Aorta (tissue), 5 donors: ENCODE measurements around the gene ANKRD10. TPM values are rescaled to one million over a fixed set of nuclear protein-coding genes. Genes with fewer than 3 reads are reported as not detected.

Source experiments
- ATAC-seq: fragments of 200-7000 bp; cut with Tn5 transposase; one replicate; pipeline ENCODE4 v1.9.1; 2022; ENCODE audit warnings: moderate library complexity; ENCODE audit not compliant: low FRiP score
- DNase-seq, 2 donors: peaks; one replicate each; pipeline ENCODE4 v3.0.0-alpha.2; 2020
- H3K27ac ChIP-seq, 2 donors: one replicate each; pipeline ENCODE4 v1.5.1; 2013; ENCODE audit warnings: low read length in 2 of 2, mild to moderate bottlenecking in 2 of 2, moderate library complexity in 2 of 2, control low read depth in 1 of 2, inconsistent platforms in 1 of 2, low read depth in 1 of 2
- H3K27me3 ChIP-seq, 2 donors: one replicate each; pipeline ENCODE4 v1.6.1; 2013; ENCODE audit warnings: control low read depth in 1 of 2, low read length in 1 of 2, mild to moderate bottlenecking in 1 of 2, moderate library complexity in 1 of 2; ENCODE audit not compliant: insufficient read depth in 2 of 2, control insufficient read depth in 1 of 2
- H3K36me3 ChIP-seq, 2 donors: one replicate each; pipeline ENCODE4 v1.6.1; 2013; ENCODE audit warnings: control low read depth in 1 of 2, low read length in 1 of 2, mild to moderate bottlenecking in 1 of 2; ENCODE audit not compliant: insufficient read depth in 2 of 2, control insufficient read depth in 1 of 2
- H3K4me1 ChIP-seq, 2 donors: one replicate each; pipeline ENCODE4 v1.6.1; 2013; ENCODE audit warnings: low read length in 2 of 2, control low read depth in 1 of 2, mild to moderate bottlenecking in 1 of 2, moderate library complexity in 1 of 2; ENCODE audit not compliant: insufficient read depth in 2 of 2, control insufficient read depth in 1 of 2
- H3K4me3 ChIP-seq, 2 donors: one replicate each; pipeline ENCODE4 v1.5.1; 2013; ENCODE audit warnings: low read length in 2 of 2, control low read depth in 1 of 2, mild to moderate bottlenecking in 1 of 2
- H3K9me3 ChIP-seq: one replicate; pipeline ENCODE4 v1.6.1; 2013; ENCODE audit warnings: mild to moderate bottlenecking, low read length; ENCODE audit not compliant: control insufficient read depth
- WGBS, 2 donors: extraction: QIAGEN DNeasy Blood & Tissue Kit; methylation state at CpG; one replicate each; pipeline ENCODE4 v1.1.7; 2013; 5-methylcytosine and 5-hydroxymethylcytosine counted together
- intact Hi-C, 2 donors: fragments of 100-400 bp; cut with DNase I; formaldehyde crosslinking; loops; one replicate each; pipeline versions ENCODE4 v1.14.2 to v1.15.0; 2022
- polyA plus RNA-seq, 2 donors: library from polyadenylated mRNA; stranded (reverse); fragments of 200-250 nt; gene quantifications; one replicate each; pipeline ENCODE4 v1.2.3, GENCODE V29; 2013
- total RNA-seq, 2 donors: library from RNA; stranded (reverse); fragmentation: NEBNext Ultra II Directional; extraction: Animal tissue kit (Norgen Biotek cat#: 25700); gene quantifications; one replicate each; pipeline ENCODE4 v1.2.1, GENCODE V29; 2021
- donor health status: healthy with polysubstance abuse.
- donor health status: Bipolar disorder and iron deficiency.
- donor health status: DM: no; HTN: no; CAD: no.
- donor health status: DM: no; HTN: no; CAD: no.
- donor health status: DM: yes; HTN: yes; CAD: no.

Gene ANKRD10
- total and polyA plus RNA-seq, 4 donors: 44.1 to 275 (median 168) TPM

DNA sequence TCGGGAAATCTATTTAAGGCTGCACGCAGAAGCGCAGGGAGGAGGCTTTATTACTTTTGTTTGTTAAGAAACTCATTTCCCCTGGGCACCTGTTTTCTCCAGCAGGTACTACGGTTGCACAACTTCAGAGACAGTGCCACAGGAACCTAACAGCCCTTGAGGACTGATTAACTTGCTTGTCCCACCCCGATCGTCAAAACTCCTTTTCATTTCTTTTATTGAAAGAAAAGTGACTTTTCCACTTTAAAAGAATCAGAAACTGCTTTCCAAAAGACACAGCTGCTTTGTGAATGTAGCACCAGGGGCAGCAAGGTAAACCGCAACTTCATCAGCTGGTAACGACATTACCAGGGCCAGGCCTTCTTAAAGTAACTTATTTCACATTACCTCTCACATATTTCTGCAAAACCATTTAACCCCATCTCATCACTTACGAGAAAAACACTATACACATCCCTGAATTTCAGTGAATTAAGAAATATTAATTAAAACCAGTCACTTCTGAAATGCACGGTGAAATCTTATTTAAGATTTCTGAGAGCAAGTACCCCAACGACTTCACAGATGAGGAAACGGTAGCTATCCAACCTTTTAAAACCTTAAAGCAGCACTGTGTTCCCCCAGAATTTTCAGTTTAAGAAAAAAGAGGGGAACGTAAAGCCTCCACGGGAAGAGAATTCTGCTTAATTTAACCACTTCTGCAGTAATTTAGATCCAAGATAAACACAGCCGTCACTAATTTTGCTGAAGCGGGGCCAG, 1.4 kb downstream of the ANKRD10 start:
- intact Hi-C loops: loop anchor here (2.0 to 10.0 kb wide), 6 partner anchors 43 to 371 kb away; no protein-coding TSS in a partner anchor
- DNase-seq: no peak
- peaks cover 3 to 4% of the 10 kb centered on the region in 2 donors for H3K4me1 ChIP-seq
- H3K9me3 ChIP-seq: no peaks in the 10 kb centered on the region
- peak overlapping the region; percentile 44 to 59 for H3K4me3 ChIP-seq
- no peak for ATAC-seq
- H3K27me3 ChIP-seq: no peaks in the 10 kb centered on the region
- 1 to 2% methylated on average over 16 of the region's 16 CpGs for WGBS, 2 donors
- H3K27ac ChIP-seq: peak overlapping the region; percentile 87 to 90
- H3K36me3 ChIP-seq: peaks cover 0 to 3% of the 10 kb centered on the region in 2 donors

DNA sequence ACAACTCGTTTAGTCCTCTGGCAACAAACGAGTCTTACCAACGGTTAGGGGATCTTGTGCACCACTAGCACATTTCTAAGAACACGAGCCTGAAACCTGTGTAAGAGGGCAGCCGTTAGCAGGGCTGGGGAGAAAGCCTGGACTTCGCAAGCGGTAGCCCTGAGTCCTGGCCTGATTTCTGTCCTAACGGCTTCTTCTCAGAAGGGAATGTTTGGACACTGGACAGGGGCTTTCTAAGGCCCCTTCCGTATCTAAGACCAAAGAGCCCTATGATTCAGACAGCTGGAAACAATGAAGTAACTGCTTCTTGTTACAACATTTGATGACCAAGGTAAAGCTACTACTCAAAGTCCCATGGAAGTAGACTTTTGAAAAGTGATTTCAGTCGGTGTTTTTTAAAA, 2.2 kb downstream of the ANKRD10 start:
- Histone ChIP-seq H3K27me3 (no peaks in the 10 kb centered on the region), H3K4me3 (peak overlapping the region; percentile 2 to 14), H3K36me3 (peaks cover 0 to 3% of the 10 kb centered on the region in 2 donors), H3K4me1 (peaks cover 3 to 4% of the 10 kb centered on the region in 2 donors), H3K27ac (no peak overlapping the region), H3K9me3 (no peaks in the 10 kb centered on the region)
- intact Hi-C loops: loop anchor here (10.0 kb wide), 2 partner anchors 302 to 372 kb away; no protein-coding TSS in a partner anchor
- ATAC-seq (no peak), DNase-seq (no peak)
- WGBS, 2 donors: 3 to 5% methylated on average over 10 of the region's 10 CpGs

DNA sequence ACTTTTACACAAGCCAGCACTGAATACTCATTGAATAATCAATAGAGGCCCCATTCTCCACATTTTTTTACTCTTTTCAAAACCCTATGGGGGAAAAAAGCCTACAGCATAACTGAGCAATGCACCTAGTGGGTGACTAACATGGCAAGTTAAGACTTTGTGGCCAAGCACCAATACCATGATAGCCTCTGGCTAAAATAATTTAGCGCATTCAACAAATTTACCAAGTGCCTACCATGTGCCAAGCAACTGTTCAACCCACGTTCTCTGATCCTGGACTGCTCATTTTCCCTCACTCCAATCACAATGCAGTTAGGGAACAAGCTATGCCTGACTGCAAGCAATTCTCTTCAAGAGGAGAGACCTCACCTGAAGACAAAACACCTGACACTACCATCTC, 3.0 kb downstream of the ANKRD10 start:
- H3K4me1 ChIP-seq: peaks cover 3 to 4% of the 10 kb centered on the region in 2 donors

DNA sequence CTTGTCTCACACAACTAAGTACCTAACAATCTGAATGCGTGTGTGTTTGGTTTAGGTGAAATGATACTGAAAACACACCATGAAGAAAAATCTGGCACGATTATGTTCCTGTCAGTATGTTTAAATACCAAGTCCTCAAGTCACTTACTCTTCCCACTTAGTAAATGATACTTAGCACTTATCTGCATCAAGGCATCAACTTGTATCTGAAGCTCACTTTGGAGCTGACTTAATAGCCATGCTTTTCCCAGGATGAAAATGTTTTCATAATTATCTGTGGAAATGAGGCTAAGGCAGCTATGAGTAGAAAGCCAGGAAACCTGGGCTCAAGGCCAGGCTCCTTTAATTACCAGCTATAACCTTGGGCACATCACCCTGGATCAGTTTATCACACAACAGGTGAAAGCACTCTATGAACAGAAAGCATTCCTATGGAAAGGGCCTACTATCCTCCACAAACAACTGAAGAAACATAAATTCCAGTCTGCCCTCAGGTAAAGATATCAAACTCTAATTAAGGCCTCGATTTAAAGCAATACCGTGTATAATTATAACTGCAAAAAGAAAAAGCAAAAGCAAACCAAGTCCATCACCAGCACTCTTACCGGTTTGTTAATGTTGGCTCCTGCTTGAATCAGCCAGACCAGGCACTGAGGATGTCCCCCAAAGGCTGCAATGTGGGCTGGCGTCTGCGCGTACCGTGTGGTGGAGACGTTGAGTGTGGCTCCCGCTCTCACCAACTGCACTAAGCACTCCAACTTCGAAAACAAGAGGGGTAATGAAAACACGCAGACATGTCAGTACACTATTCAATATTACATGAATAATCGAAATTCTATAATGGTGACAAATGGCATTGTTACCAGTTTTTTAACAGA, 4.6 kb downstream of the ANKRD10 start:
- Histone ChIP-seq H3K27me3 (no peaks in the 10 kb centered on the region), H3K4me3 (no peak overlapping the region), H3K27ac (no peak overlapping the region), H3K9me3 (no peaks in the 10 kb centered on the region), H3K36me3 (peaks cover 0 to 3% of the 10 kb centered on the region in 2 donors), H3K4me1 (peaks cover 3 to 4% of the 10 kb centered on the region in 2 donors)
- intact Hi-C loops: loop anchor here (10.0 kb wide), 2 partner anchors 305 to 375 kb away; no protein-coding TSS in a partner anchor
- DNase-seq: no peak
- WGBS, 2 donors: 68 to 73% methylated on average over 14 of the region's 14 CpGs
- ATAC-seq: no peak

More for the DNA sequence above, 3.0 kb downstream of the ANKRD10 start:
- H3K9me3 ChIP-seq: no peaks in the 10 kb centered on the region
- intact Hi-C loops: loop anchor here (10.0 kb wide), 2 partner anchors 303 to 373 kb away; no protein-coding TSS in a partner anchor
- 53 to 63% methylated on average over 2 of the region's 2 CpGs for WGBS, 2 donors
- H3K36me3 ChIP-seq: peaks cover 0 to 3% of the 10 kb centered on the region in 2 donors
- DNase-seq (no peak), ATAC-seq (no peak)
- H3K27ac ChIP-seq: peak overlapping the region in 1 of 2 donors; percentile 54
- H3K27me3 ChIP-seq: no peaks in the 10 kb centered on the region
- H3K4me3 ChIP-seq: no peak overlapping the region

DNA sequence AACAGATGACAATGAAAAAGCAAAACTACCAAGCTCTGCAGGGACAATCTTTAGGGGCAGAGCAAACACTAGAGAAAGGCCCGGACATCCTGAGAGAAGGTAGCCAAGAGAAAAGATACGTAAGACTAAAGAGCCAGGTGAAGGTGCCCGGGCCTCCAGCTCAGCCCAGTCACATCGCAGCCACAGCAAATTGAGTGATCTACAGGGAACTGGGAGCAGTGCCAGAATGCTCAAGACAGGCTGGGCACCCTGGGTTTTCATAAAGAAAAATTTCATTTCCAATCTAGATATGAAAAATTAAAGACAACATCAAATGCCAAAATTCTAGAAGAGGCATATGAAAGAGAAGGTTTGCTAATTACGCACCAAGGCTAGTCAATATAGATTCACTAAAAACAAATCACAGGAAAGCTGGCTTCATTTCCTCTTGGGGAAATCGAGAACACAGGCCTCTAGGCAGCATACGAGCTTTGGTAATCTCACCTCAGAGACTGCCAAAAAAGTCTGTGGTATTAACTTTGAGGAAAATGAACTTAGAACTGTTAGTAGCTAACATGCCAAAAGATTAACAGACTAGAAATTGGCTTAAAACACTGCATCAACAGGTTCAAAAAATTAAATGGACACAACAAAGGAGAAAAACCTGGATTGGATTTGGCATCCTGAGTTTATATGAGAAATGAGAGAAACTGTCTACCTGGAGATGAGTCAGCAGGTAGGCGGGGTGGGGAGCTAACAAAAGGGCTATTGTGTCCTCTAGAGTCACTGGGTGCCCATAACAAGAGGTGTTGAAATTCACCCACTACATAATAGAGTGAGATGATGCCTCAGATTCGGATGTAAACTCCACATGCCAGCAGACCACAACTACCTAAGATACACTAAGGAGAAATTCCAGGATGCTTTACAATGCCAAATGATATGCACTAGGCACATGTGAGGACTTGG, 6.6 kb downstream of the ANKRD10 start:
- Histone ChIP-seq H3K36me3 (peaks cover 0 to 3% of the 10 kb centered on the region in 2 donors), H3K4me3 (no peak overlapping the region), H3K27ac (no peak overlapping the region), H3K9me3 (no peaks in the 10 kb centered on the region), H3K4me1 (peaks cover 3 to 4% of the 10 kb centered on the region in 2 donors), H3K27me3 (no peaks in the 10 kb centered on the region)
- WGBS, 2 donors: 22 to 27% methylated on average over 9 of the region's 9 CpGs
- ATAC-seq (no peak), DNase-seq (no peak)
- intact Hi-C loops: loop anchor here in 1 of 2 donors (5.0 kb wide), 1 partner anchor 36 kb away; no protein-coding TSS in a partner anchor

DNA sequence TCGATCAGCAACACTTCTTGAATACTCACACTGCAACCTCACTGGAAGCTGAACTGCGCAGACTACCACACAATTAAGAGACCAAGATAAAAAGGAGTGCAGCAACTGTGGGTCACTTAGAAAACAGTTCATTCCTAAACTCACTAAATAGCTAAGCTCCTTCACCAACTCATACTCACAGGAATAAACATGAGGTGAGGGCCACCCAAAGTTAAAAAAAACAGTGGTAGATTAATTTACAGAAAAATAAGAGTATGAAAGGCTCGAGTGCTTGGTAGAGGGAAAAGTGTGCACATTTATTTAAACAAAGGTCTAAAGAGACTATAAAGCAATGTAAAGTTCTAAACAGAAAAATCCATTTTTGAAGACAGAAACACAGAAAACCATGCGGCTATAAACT, 7.6 kb downstream of the ANKRD10 start:
- DNase-seq: no peak
- peaks cover 0 to 3% of the 10 kb centered on the region in 2 donors for H3K36me3 ChIP-seq

DNA sequence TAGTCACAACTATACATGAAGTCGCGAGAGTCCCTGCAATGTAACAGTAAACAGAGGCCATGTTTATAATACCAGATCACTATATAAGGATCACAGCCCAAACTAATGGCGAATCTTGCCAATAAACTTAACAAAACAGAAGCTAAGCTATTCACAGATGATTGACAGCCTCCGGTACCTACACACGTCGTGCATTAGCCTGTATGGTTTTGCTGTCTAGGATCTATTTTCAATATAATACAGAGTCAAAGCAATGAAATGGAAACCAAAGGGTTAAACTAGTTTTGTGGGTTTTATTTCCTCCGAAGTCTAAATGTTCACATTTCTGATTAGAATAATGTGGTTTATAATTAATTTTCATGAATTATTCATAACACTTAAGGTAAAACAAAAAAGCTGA, 10.1 kb downstream of the ANKRD10 start:
- ATAC-seq (no peak), DNase-seq (no peak)
- Histone ChIP-seq H3K36me3 (peaks cover 0 to 3% of the 10 kb centered on the region in 2 donors), H3K4me3 (no peak overlapping the region), H3K27me3 (no peaks in the 10 kb centered on the region), H3K9me3 (no peaks in the 10 kb centered on the region), H3K27ac (no peak overlapping the region), H3K4me1 (no peaks in the 10 kb centered on the region)
- WGBS, 2 donors: 75 to 78% methylated on average over 7 of the region's 7 CpGs
- intact Hi-C loops: loop anchor here in 1 of 2 donors (5.0 kb wide), 1 partner anchor 32 kb away; no protein-coding TSS in a partner anchor

More for the DNA sequence above, 7.6 kb downstream of the ANKRD10 start:
- Histone ChIP-seq H3K4me1 (peaks cover 3% of the 10 kb centered on the region in 2 donors), H3K27me3 (no peaks in the 10 kb centered on the region), H3K27ac (no peak overlapping the region), H3K9me3 (no peaks in the 10 kb centered on the region), H3K4me3 (no peak overlapping the region)
- intact Hi-C loops: loop anchor here in 1 of 2 donors (5.0 kb wide), 1 partner anchor 35 kb away; no protein-coding TSS in a partner anchor
- no peak for ATAC-seq
- 53 to 66% methylated on average over 3 to 4 of the region's 4 CpGs for WGBS, 2 donors
